Left lung (tissue), 10 donors: ENCODE measurements around the gene ZBTB46. TPM values are rescaled to one million over a fixed set of nuclear protein-coding genes. Genes with fewer than 3 reads are reported as not detected.
"Not testable (repeated sequence)": the region's sequence is repeated elsewhere in the genome, so short reads cannot be mapped to it uniquely, and the experiment has no call there.

Experiments
- ATAC-seq: fragments of 200-7000 bp; cut with Tn5 transposase; one replicate; pipeline ENCODE4 v1.9.1; 2020; ENCODE audit warnings: moderate library complexity
- DNase-seq, 4 donors: peaks; one replicate each; pipeline ENCODE4 v3.0.0-alpha.2; 2013 to 2020
- H3K27ac ChIP-seq, 2 donors: fragments of 200-600 bp; sonication (generic) in 1 of 2; one replicate each; pipeline versions ENCODE4 v1.5.0 to v1.8.0; 2020 to 2021
- H3K27me3 ChIP-seq, 2 donors: fragments of 200-600 bp; sonication (generic) in 1 of 2; one replicate each; pipeline versions ENCODE4 v1.5.0 to v1.8.0; 2020 to 2021
- H3K36me3 ChIP-seq, 2 donors: fragments of 200-600 bp; sonication (generic) in 1 of 2; one replicate each; pipeline versions ENCODE4 v1.5.0 to v1.8.0; 2020 to 2021
- H3K4me1 ChIP-seq, 2 donors: fragments of 200-600 bp; one replicate each; pipeline ENCODE4 v1.8.0; 2021
- H3K4me3 ChIP-seq, 2 donors: fragments of 200-600 bp; sonication (generic) in 1 of 2; one replicate each; pipeline versions ENCODE4 v1.5.0 to v1.8.0; 2020 to 2021; ENCODE audit warnings: mild to moderate bottlenecking in 1 of 2
- H3K9me3 ChIP-seq, 2 donors: fragments of 200-600 bp; sonication (generic) in 1 of 2; one replicate each; pipeline versions ENCODE4 v1.5.0 to v1.8.0; 2020 to 2021
- intact Hi-C, 2 donors: fragments of 100-400 bp; cut with DNase I; formaldehyde crosslinking; loops; one replicate each; pipeline versions ENCODE4 v1.11.2 to v1.14.2; 2022
- polyA plus RNA-seq, 6 donors: library from polyadenylated mRNA; unstranded; fragments of 120-200 nt; gene quantifications; one replicate each; pipeline ENCODE4 v1.2.1, GENCODE V29; 2013; ENCODE audit not compliant: insufficient read length in 6 of 6
- total RNA-seq, 2 donors: library from RNA; stranded (reverse); fragmentation: NEBNext Ultra II Directional; extraction: Animal tissue kit (Norgen Biotek cat#: 25700); gene quantifications; one replicate each; pipeline ENCODE4 v1.2.1, GENCODE V29; 2021
- TF ChIP-seq, protein P1 (sequence below), 2 donors: fragments of 200-600 bp; sonication (generic) in 1 of 2; IDR thresholded peaks; one replicate each; pipeline versions ENCODE4 v1.5.0 to v1.8.0; 2021; ENCODE audit warnings: antibody characterized with exemption in 2 of 2
- donor health status: DM: no; HTN: yes; CAD: no.
- donor health status: DM: no; HTN: no; CAD: no.

The ZBTB46 gene
- total and polyA plus RNA-seq, 8 donors: 9.2 to 16.3 (median 11.7) TPM

DNA sequence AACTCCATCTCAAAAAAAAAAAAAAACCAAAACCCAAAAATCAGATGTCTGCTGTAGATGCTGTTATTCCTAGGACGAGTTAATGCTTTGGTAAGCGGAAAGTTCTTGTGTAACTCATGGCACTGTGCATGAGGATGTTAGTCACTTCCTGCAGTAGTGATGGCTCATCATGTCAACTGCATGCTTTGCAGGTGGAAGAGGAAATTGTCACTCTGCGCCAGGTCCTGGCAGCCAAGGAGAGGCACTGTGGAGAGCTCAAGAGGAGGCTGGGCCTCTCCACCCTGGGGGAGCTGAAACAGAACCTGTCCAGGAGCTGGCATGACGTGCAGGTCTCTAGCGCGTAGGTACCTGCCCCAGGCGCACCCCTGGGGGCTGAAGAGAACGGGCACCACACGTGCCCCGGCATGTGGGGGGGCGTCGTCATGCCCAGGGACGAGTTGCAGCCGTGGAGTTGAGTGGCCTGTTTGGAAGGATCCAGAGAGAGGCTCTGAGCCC is 42.5 kb upstream of the ZBTB46 start:
- peak in 3 of 4 donors; percentile 31 to 87 (median 77) for DNase-seq
- peak; percentile 85 for ATAC-seq
- no peaks in the 10 kb centered on the region for H3K27me3 ChIP-seq

DNA sequence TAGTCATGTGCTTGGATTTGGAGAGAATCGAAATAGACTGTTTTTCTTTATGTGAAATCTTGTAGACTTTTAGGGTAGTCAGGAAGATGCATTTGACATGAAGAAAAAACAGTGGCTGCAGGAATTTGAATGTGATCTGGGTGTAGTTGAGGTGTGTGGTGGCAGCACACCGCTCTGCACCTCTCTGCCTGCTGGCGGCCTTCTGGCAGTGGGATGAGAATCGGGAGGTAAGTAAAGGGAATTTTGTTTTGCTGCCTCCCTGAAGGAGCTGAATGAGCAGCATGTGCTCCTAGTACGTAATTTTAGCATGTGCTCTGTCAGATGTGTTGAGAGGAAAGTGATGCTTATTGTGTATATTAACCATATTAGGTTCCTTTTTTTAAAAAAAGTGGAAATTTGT is 37.2 kb upstream of the ZBTB46 start:
- Histone ChIP-seq H3K4me3 (no peak overlapping the region), H3K4me1 (peaks cover 14 to 73% of the 10 kb centered on the region in 2 donors), H3K9me3 (no peaks in the 10 kb centered on the region), H3K27me3 (no peaks in the 10 kb centered on the region), H3K27ac (no peak overlapping the region), H3K36me3 (peaks cover 0 to 55% of the 10 kb centered on the region in 2 donors)
- TF ChIP-seq, protein P1, sequence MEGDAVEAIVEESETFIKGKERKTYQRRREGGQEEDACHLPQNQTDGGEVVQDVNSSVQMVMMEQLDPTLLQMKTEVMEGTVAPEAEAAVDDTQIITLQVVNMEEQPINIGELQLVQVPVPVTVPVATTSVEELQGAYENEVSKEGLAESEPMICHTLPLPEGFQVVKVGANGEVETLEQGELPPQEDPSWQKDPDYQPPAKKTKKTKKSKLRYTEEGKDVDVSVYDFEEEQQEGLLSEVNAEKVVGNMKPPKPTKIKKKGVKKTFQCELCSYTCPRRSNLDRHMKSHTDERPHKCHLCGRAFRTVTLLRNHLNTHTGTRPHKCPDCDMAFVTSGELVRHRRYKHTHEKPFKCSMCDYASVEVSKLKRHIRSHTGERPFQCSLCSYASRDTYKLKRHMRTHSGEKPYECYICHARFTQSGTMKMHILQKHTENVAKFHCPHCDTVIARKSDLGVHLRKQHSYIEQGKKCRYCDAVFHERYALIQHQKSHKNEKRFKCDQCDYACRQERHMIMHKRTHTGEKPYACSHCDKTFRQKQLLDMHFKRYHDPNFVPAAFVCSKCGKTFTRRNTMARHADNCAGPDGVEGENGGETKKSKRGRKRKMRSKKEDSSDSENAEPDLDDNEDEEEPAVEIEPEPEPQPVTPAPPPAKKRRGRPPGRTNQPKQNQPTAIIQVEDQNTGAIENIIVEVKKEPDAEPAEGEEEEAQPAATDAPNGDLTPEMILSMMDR (IDR thresholded peaks at IDR 0.05): no peak
- intact Hi-C loops: no loop called here
- ATAC-seq (no peak), DNase-seq (no peak)

More for the DNA sequence above, 42.5 kb upstream of the ZBTB46 start:
- Histone ChIP-seq H3K36me3 (peaks cover 0 to 100% of the 10 kb centered on the region in 2 donors), H3K9me3 (no peaks in the 10 kb centered on the region), H3K4me3 (peak overlapping the region in 1 of 2 donors; percentile 22), H3K27ac (peak overlapping the region; percentile 68 to 94), H3K4me1 (peaks cover 0 to 76% of the 10 kb centered on the region in 2 donors)
- intact Hi-C loops: no loop called here
- TF ChIP-seq, protein P1 (IDR thresholded peaks at IDR 0.05): no peak

DNA sequence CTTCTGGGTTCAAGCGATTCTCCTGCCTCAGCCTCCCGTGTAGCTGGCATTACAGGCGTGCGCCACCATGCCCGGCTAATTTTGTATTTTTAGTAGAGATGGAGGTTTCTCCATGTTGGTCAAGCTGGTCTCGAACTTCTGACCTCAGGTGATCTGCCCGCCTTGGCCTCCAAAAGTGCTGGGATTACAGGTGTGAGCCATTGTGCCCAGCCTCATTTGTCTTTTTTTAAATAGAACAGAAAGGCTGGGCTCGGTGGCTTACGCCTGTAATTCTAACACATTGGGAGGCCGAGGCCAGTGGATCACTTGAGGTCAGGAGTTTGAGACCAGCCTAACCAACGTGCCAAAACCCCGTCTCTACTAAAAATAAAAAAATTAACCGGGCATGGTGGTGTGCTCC is 36.0 kb upstream of the ZBTB46 start:
- H3K4me3 ChIP-seq, H3K27me3 ChIP-seq, intact Hi-C loops, H3K9me3 ChIP-seq, ATAC-seq, H3K27ac ChIP-seq, DNase-seq: not testable (repeated sequence)
- peaks cover 0 to 53% of the 10 kb centered on the region in 2 donors for H3K36me3 ChIP-seq
- peaks cover 16 to 72% of the 10 kb centered on the region in 2 donors for H3K4me1 ChIP-seq

DNA sequence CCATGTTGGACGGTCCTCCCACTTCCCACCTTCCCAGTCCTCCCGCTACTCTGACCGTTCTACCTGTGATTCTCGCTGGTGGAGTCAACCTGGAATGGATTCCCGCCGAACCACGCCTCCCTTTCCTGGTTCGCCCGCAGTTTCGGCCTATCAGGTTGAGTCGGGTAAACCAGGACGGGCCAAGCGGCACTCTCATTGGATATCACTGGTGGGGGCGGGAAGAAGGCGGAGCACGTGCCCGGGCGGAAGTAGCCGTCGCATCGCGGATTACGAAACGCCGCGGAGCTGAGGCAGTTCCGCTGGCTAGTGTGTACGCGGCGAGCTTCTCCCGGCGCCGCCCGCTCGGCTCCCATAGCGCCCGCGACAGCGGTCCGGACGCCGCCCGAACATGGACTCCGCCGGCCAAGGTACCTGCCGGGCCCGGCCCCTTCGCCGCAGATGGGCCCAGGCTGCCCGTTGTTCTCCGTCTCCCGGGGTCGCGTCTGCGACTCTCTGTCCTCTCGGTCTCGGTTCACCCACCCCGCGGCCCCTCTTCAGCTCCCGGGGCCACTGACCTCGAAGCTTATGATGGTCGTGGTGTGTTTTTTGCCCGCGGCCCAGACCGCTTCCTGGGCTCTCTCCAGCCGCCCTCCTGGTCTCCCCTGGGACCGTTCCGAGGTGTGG is 34.0 kb upstream of the ZBTB46 start, which contains the start of gene TPD52L2:
TPD52L2 (plus strand) TSS at position 293 of the 663 bp plus-strand sequence; CDS start at position 389, 96 bp downstream.
- DNase-seq: peak; percentile 96 to 99 (median 98)
- H3K27me3 ChIP-seq: no peaks in the 10 kb centered on the region
- H3K4me1 ChIP-seq: peaks cover 16 to 77% of the 10 kb centered on the region in 2 donors
- H3K27ac ChIP-seq: peak within 1 kb of the TSS; percentile 93 to 99
- no peaks in the 10 kb centered on the region for H3K9me3 ChIP-seq
- intact Hi-C loops: no loop called here
- peaks cover 0 to 44% of the 10 kb centered on the region in 2 donors for H3K36me3 ChIP-seq
- peak; percentile 92 for ATAC-seq
- H3K4me3 ChIP-seq: peak within 1 kb of the TSS; percentile 88 to 93
- TF ChIP-seq, protein P1 (IDR thresholded peaks at IDR 0.05): no peak

DNA sequence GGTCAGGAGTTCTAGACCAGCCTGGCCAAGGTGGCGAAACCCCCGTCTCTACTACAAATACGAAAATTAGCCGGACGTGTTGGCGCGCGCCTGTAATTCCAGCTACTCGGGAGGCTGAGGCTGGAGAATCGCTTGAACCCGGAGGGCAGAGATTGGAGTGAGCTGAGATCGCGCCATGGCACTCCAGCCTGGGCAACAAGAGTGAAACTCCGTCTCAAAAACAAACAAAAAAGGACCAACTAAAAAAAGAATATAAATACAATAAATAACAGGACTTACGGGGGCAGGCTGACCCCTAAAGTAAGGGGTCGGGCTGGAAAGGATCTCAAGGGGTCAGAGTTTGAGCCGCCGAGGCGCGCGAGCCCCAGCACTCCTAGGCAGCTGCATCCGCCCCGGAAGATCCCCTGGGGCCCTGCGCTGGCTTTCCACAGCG is 33.5 kb upstream of the ZBTB46 start:
- no peak for DNase-seq

More for the DNA sequence above, 33.5 kb upstream of the ZBTB46 start:
- ATAC-seq: no peak
- H3K36me3 ChIP-seq: peaks cover 0 to 39% of the 10 kb centered on the region in 2 donors
- H3K27me3 ChIP-seq: no peaks in the 10 kb centered on the region
- H3K9me3 ChIP-seq: no peaks in the 10 kb centered on the region
- peak overlapping the region; percentile 88 to 93 for H3K4me3 ChIP-seq
- peaks cover 16 to 73% of the 10 kb centered on the region in 2 donors for H3K4me1 ChIP-seq
- intact Hi-C loops: no loop called here
- H3K27ac ChIP-seq: peak overlapping the region; percentile 93 to 99
- TF ChIP-seq, protein P1 (IDR thresholded peaks at IDR 0.05): no peak
